ENCODE data around the gene NLGN1. TPM values are rescaled to one million over a fixed set of nuclear protein-coding genes. Genes with fewer than 3 reads are reported as not detected.

Gene NLGN1
- total and polyA plus RNA-seq, 7 experiments from 2014 or later, result not detected

GRCh38 chr3:173939331-173939730, 541.8 kb downstream of the NLGN1 start:
- Histone ChIP-seq H3K9me3 (ENCODE audit: control insufficient read depth in 2 of 3, low read length in 3 of 3) (no peaks in the 10 kb centered on the region), H3K27me3 (ENCODE audit: control insufficient read depth in 2 of 2, insufficient read depth in 2 of 2, low read length in 2 of 2) (no peaks in the 10 kb centered on the region), H3K4me3 (ENCODE audit: low read length) (no peak overlapping the region), H3K36me3 (ENCODE audit: control insufficient read depth in 2 of 3, insufficient read depth in 3 of 3, low read length in 3 of 3) (no peaks in the 10 kb centered on the region), H3K27ac (ENCODE audit: low read depth, low read length) (no peak overlapping the region), H3K4me1 (ENCODE audit: control insufficient read depth in 2 of 2, insufficient read depth in 2 of 2, low read length in 2 of 2) (no peaks in the 10 kb centered on the region)
- CTCF ChIA-PET, result no interaction called here
- ATAC-seq (no peak), DNase-seq (no peak)
- Mint-ChIP-seq H3K36me3 (peaks cover 0 to 3% (median 0%) of the 10 kb centered on the region in 5 donors), H3K4me3 (no peak overlapping the region), H3K27me3 (no peaks in the 10 kb centered on the region), H3K4me1 (peaks cover 0 to 2% (median 0%) of the 10 kb centered on the region in 7 donors), H3K9me3 (no peaks in the 10 kb centered on the region), H3K27ac (no peak overlapping the region)
- intact Hi-C loops (cut with micrococcal nuclease), result no loop called here
- POLR2A ChIA-PET, result no interaction called here

- ChIA-PET POLR2A (no interaction called here), CTCF (no interaction called here)
- ATAC-seq, result no peak
- no peak for DNase-seq
- H3K36me3 ChIP-seq (ENCODE audit: control insufficient read depth in 2 of 3, insufficient read depth in 3 of 3, low read length in 3 of 3), result no peaks in the 10 kb centered on the region
- Mint-ChIP-seq H3K9me3 (peaks cover 0 to 10% (median 0%) of the 10 kb centered on the region in 11 donors), H3K27ac (no peak overlapping the region), H3K27me3 (no peaks in the 10 kb centered on the region), H3K4me3 (no peak overlapping the region), H3K4me1 (peaks cover 0 to 2% (median 0%) of the 10 kb centered on the region in 7 donors), H3K36me3 (no peaks in the 10 kb centered on the region)
- H3K4me3 ChIP-seq (ENCODE audit: low read length), result no peak overlapping the region
- no peak overlapping the region for H3K27ac ChIP-seq (ENCODE audit: low read depth, low read length)
- intact Hi-C loops (cut with micrococcal nuclease), result no loop called here
- no peaks in the 10 kb centered on the region for H3K4me1 ChIP-seq (ENCODE audit: control insufficient read depth in 2 of 2, insufficient read depth in 2 of 2, low read length in 2 of 2)
- H3K27me3 ChIP-seq (ENCODE audit: control insufficient read depth in 2 of 2, insufficient read depth in 2 of 2, low read length in 2 of 2), result no peaks in the 10 kb centered on the region
- H3K9me3 ChIP-seq (ENCODE audit: control insufficient read depth in 2 of 3, low read length in 3 of 3), result no peaks in the 10 kb centered on the region
Measured at GRCh38 chr3:173943264-173943663, 545.7 kb downstream of the NLGN1 start.

- no peaks in the 10 kb centered on the region for H3K9me3 ChIP-seq (ENCODE audit: control insufficient read depth in 2 of 3, low read length in 3 of 3)
- no peaks in the 10 kb centered on the region for H3K27me3 Mint-ChIP-seq
- ChIA-PET POLR2A (no interaction called here), CTCF (no interaction called here)
- H3K9me3 Mint-ChIP-seq, result peaks cover 0 to 12% (median 0%) of the 10 kb centered on the region in 11 donors
- H3K4me1 Mint-ChIP-seq, result no peaks in the 10 kb centered on the region
- no peaks in the 10 kb centered on the region for H3K4me1 ChIP-seq (ENCODE audit: control insufficient read depth in 2 of 2, insufficient read depth in 2 of 2, low read length in 2 of 2)
- no peak for DNase-seq
- intact Hi-C loops (cut with micrococcal nuclease), result no loop called here
- no peak overlapping the region for H3K4me3 ChIP-seq (ENCODE audit: low read length)
- H3K27ac ChIP-seq (ENCODE audit: low read depth, low read length), result no peak overlapping the region
- ATAC-seq, result no peak
- no peaks in the 10 kb centered on the region for H3K27me3 ChIP-seq (ENCODE audit: control insufficient read depth in 2 of 2, insufficient read depth in 2 of 2, low read length in 2 of 2)
- no peak overlapping the region for H3K27ac Mint-ChIP-seq
- H3K4me3 Mint-ChIP-seq, result no peak overlapping the region
- H3K36me3 Mint-ChIP-seq, result no peaks in the 10 kb centered on the region
- H3K36me3 ChIP-seq (ENCODE audit: control insufficient read depth in 2 of 3, insufficient read depth in 3 of 3, low read length in 3 of 3), result no peaks in the 10 kb centered on the region
Measured at GRCh38 chr3:173945170-173945569, 547.6 kb downstream of the NLGN1 start.

GRCh38 chr3:173945806-173946205, 548.3 kb downstream of the NLGN1 start:
- intact Hi-C loops (cut with micrococcal nuclease), result no loop called here
- Mint-ChIP-seq H3K36me3 (no peaks in the 10 kb centered on the region), H3K27ac (no peak overlapping the region), H3K27me3 (no peaks in the 10 kb centered on the region), H3K4me3 (no peak overlapping the region), H3K9me3 (peaks cover 0 to 12% (median 0%) of the 10 kb centered on the region in 11 donors), H3K4me1 (no peaks in the 10 kb centered on the region)
- Histone ChIP-seq H3K27ac (ENCODE audit: low read depth, low read length) (no peak overlapping the region), H3K36me3 (ENCODE audit: control insufficient read depth in 2 of 3, insufficient read depth in 3 of 3, low read length in 3 of 3) (no peaks in the 10 kb centered on the region), H3K27me3 (ENCODE audit: control insufficient read depth in 2 of 2, insufficient read depth in 2 of 2, low read length in 2 of 2) (no peaks in the 10 kb centered on the region), H3K4me1 (ENCODE audit: control insufficient read depth in 2 of 2, insufficient read depth in 2 of 2, low read length in 2 of 2) (no peaks in the 10 kb centered on the region), H3K9me3 (ENCODE audit: control insufficient read depth in 2 of 3, low read length in 3 of 3) (no peaks in the 10 kb centered on the region), H3K4me3 (ENCODE audit: low read length) (no peak overlapping the region)
- ChIA-PET CTCF (no interaction called here), POLR2A (no interaction called here)
- no peak for DNase-seq
- no peak for ATAC-seq

GRCh38 chr3:173954647-173955046, 557.1 kb downstream of the NLGN1 start:
- Histone ChIP-seq H3K9me3 (ENCODE audit: control insufficient read depth in 2 of 3, low read length in 3 of 3) (no peaks in the 10 kb centered on the region), H3K27ac (ENCODE audit: low read depth, low read length) (no peak overlapping the region), H3K36me3 (ENCODE audit: control insufficient read depth in 2 of 3, insufficient read depth in 3 of 3, low read length in 3 of 3) (no peaks in the 10 kb centered on the region), H3K27me3 (ENCODE audit: control insufficient read depth in 2 of 2, insufficient read depth in 2 of 2, low read length in 2 of 2) (no peaks in the 10 kb centered on the region), H3K4me1 (ENCODE audit: control insufficient read depth in 2 of 2, insufficient read depth in 2 of 2, low read length in 2 of 2) (no peaks in the 10 kb centered on the region), H3K4me3 (ENCODE audit: low read length) (no peak overlapping the region)
- Mint-ChIP-seq H3K4me1 (no peaks in the 10 kb centered on the region), H3K27ac (no peak overlapping the region), H3K27me3 (no peaks in the 10 kb centered on the region), H3K4me3 (no peak overlapping the region), H3K9me3 (peaks cover 0 to 4% (median 0%) of the 10 kb centered on the region in 11 donors), H3K36me3 (no peaks in the 10 kb centered on the region)
- ATAC-seq (no peak), DNase-seq (no peak)
- POLR2A ChIA-PET, result no interaction called here
- intact Hi-C loops (cut with micrococcal nuclease), result no loop called here
- CTCF ChIA-PET, result no interaction called here

- ChIA-PET CTCF (no interaction called here), POLR2A (no interaction called here)
- Mint-ChIP-seq H3K27ac (no peak overlapping the region), H3K4me1 (no peaks in the 10 kb centered on the region), H3K27me3 (no peaks in the 10 kb centered on the region), H3K4me3 (no peak overlapping the region), H3K36me3 (no peaks in the 10 kb centered on the region), H3K9me3 (peaks cover 0 to 4% (median 0%) of the 10 kb centered on the region in 11 donors)
- Histone ChIP-seq H3K4me1 (ENCODE audit: control insufficient read depth in 2 of 2, insufficient read depth in 2 of 2, low read length in 2 of 2) (no peaks in the 10 kb centered on the region), H3K4me3 (ENCODE audit: low read length) (no peak overlapping the region), H3K9me3 (ENCODE audit: control insufficient read depth in 2 of 3, low read length in 3 of 3) (no peaks in the 10 kb centered on the region), H3K27me3 (ENCODE audit: control insufficient read depth in 2 of 2, insufficient read depth in 2 of 2, low read length in 2 of 2) (no peaks in the 10 kb centered on the region), H3K36me3 (ENCODE audit: control insufficient read depth in 2 of 3, insufficient read depth in 3 of 3, low read length in 3 of 3) (no peaks in the 10 kb centered on the region), H3K27ac (ENCODE audit: low read depth, low read length) (no peak overlapping the region)
- ATAC-seq (no peak), DNase-seq (no peak)
- intact Hi-C loops (cut with micrococcal nuclease), result no loop called here
Measured at GRCh38 chr3:173957646-173958045, 560.1 kb downstream of the NLGN1 start.

- H3K4me3 ChIP-seq (ENCODE audit: low read length), result no peak overlapping the region
- POLR2A ChIA-PET, result no interaction called here
- no peak overlapping the region for H3K27ac ChIP-seq (ENCODE audit: low read depth, low read length)
- H3K9me3 ChIP-seq (ENCODE audit: control insufficient read depth in 2 of 3, low read length in 3 of 3), result no peaks in the 10 kb centered on the region
- Mint-ChIP-seq H3K4me3 (no peak overlapping the region), H3K4me1 (no peaks in the 10 kb centered on the region), H3K27ac (no peak overlapping the region), H3K27me3 (no peaks in the 10 kb centered on the region), H3K36me3 (no peaks in the 10 kb centered on the region), H3K9me3 (peaks cover 0 to 13% (median 0%) of the 10 kb centered on the region in 11 donors)
- CTCF ChIA-PET, result no interaction called here
- DNase-seq (no peak), ATAC-seq (no peak)
- no peaks in the 10 kb centered on the region for H3K27me3 ChIP-seq (ENCODE audit: control insufficient read depth in 2 of 2, insufficient read depth in 2 of 2, low read length in 2 of 2)
- H3K36me3 ChIP-seq (ENCODE audit: control insufficient read depth in 2 of 3, insufficient read depth in 3 of 3, low read length in 3 of 3), result no peaks in the 10 kb centered on the region
- intact Hi-C loops (cut with micrococcal nuclease), result no loop called here
- no peaks in the 10 kb centered on the region for H3K4me1 ChIP-seq (ENCODE audit: control insufficient read depth in 2 of 2, insufficient read depth in 2 of 2, low read length in 2 of 2)
Measured at GRCh38 chr3:173958805-173959204, 561.3 kb downstream of the NLGN1 start.
